ENCODE measurements around the gene GLCE. TPM values are rescaled to one million over a fixed set of nuclear protein-coding genes. Genes with fewer than 3 reads are reported as not detected.
"Not testable (repeated sequence)": the region's sequence is repeated elsewhere in the genome, so short reads cannot be mapped to it uniquely, and the experiment has no call there.

The GLCE gene
- total RNA-seq, 1 donor from 2014 or later = 7.8 TPM

DNA sequence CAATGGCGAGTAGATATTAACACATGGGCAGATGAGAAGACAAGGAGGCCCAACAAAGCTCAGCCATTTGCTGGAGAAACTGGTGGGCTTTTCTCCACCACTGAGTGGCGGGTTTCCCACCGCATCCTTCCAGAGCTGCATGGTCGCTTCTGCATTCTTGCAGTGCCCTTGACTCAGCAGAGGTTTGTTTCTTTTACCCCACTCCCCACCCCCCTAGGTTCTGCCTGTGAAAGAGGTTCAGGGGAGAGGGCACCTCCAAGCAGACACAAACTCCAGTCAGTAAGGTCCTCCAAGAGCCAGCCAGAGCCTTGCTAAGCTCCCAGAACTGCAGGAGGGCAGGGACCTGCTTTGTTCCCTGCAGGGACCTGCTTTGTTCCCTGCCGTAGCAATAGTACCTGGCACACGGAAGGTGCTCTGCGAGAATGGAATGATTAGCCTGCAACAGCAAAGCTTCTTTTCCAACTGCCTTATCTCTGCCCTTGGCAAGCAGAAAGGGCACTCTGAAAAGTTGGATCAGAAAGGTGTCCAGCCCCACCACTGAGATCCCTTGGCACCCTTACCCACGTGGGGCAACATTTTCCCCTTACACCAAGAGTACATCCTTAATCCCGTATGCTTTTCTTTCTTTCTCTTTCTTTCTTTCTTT, 139.6 kb downstream of the GLCE start:
- no peak overlapping the region for H3K27ac ChIP-seq (replicated peaks)
- H3K27me3 ChIP-seq (ENCODE audit: low read depth) = peaks cover 25% of the 10 kb centered on the region
- H3K9me3 ChIP-seq (replicated peaks) = no peaks in the 10 kb centered on the region
- DNase-seq = no peak
- peak overlapping the region; percentile 80 for H3K4me3 ChIP-seq
- TF ChIP-seq CTCF (IDR thresholded peaks at IDR 0.05; ENCODE audit: borderline replicate concordance) = no peak
- H3K36me3 ChIP-seq = no peaks in the 10 kb centered on the region
- intact Hi-C loops (cut with micrococcal nuclease) = no loop called here
- H3K4me1 ChIP-seq = peaks cover 23% of the 10 kb centered on the region

DNA sequence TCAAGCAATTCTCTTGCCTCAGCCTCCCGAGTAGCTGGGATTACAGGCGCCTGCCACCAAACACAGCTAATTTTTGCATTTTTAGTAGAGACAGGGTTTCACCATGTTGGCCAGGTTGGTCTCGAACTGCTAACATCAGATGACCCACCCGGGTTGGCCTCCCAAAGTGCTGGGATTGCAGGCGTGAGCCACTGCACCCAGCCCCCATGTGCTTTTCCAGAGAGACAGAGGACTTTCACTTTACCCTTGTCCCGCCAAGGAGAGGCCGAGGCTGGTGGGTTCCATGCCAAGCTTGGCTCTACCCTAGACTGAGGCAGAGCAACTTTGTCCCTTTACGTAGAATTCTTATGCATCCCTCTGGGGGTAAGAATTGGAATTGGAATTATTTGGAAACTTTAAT, 140.7 kb downstream of the GLCE start:
- H3K36me3 ChIP-seq; DNase-seq; intact Hi-C loops (cut with micrococcal nuclease); H3K9me3 ChIP-seq (replicated peaks); H3K27ac ChIP-seq (replicated peaks); H3K4me3 ChIP-seq: not testable (repeated sequence)
- H3K27me3 ChIP-seq (ENCODE audit: low read depth) = peaks cover 25% of the 10 kb centered on the region
- peaks cover 23% of the 10 kb centered on the region for H3K4me1 ChIP-seq

GRCh38 chr15:69302087-69302486, 141.7 kb downstream of the GLCE start:
- H3K4me1 ChIP-seq = peaks cover 26% of the 10 kb centered on the region
- H3K9me3 ChIP-seq (replicated peaks); H3K36me3 ChIP-seq; DNase-seq; intact Hi-C loops (cut with micrococcal nuclease); H3K27ac ChIP-seq (replicated peaks); H3K4me3 ChIP-seq: not testable (repeated sequence)
- peaks cover 25% of the 10 kb centered on the region for H3K27me3 ChIP-seq (ENCODE audit: low read depth)

- intact Hi-C loops (cut with micrococcal nuclease) = no loop called here
- DNase-seq = no peak
- Histone ChIP-seq H3K27ac (replicated peaks) (no peak overlapping the region), H3K36me3 (no peaks in the 10 kb centered on the region), H3K4me1 (peaks cover 30% of the 10 kb centered on the region), H3K27me3 (ENCODE audit: low read depth) (peaks cover 25% of the 10 kb centered on the region), H3K9me3 (replicated peaks) (no peaks in the 10 kb centered on the region), H3K4me3 (no peak overlapping the region)
- no peak for TF ChIP-seq CTCF (IDR thresholded peaks at IDR 0.05; ENCODE audit: borderline replicate concordance)
Measured at GRCh38 chr15:69302929-69303328, 142.5 kb downstream of the GLCE start.

GRCh38 chr15:69303337-69304181, 143.1 kb downstream of the GLCE start:
- H3K27me3 ChIP-seq (ENCODE audit: low read depth) = peaks cover 18% of the 10 kb centered on the region
- H3K27ac ChIP-seq (replicated peaks) = no peak overlapping the region

GRCh38 chr15:69304182-69304545, 143.7 kb downstream of the GLCE start:
- intact Hi-C loops (cut with micrococcal nuclease) = no loop called here
- no peak overlapping the region for H3K27ac ChIP-seq (replicated peaks)
- no peaks in the 10 kb centered on the region for H3K36me3 ChIP-seq
- H3K4me1 ChIP-seq = peaks cover 18% of the 10 kb centered on the region
- no peaks in the 10 kb centered on the region for H3K9me3 ChIP-seq (replicated peaks)
- peaks cover 12% of the 10 kb centered on the region for H3K27me3 ChIP-seq (ENCODE audit: low read depth)
- no peak for TF ChIP-seq CTCF (IDR thresholded peaks at IDR 0.05; ENCODE audit: borderline replicate concordance)
- H3K4me3 ChIP-seq = no peak overlapping the region
- DNase-seq = no peak

More at GRCh38 chr15:69303337-69304181, 143.1 kb downstream of the GLCE start:
- H3K9me3 ChIP-seq (replicated peaks) = no peaks in the 10 kb centered on the region
- no peak overlapping the region for H3K4me3 ChIP-seq
- TF ChIP-seq CTCF (IDR thresholded peaks at IDR 0.05; ENCODE audit: borderline replicate concordance) = peak; percentile 17
- no peak for DNase-seq
- H3K36me3 ChIP-seq = no peaks in the 10 kb centered on the region
- peaks cover 24% of the 10 kb centered on the region for H3K4me1 ChIP-seq
- intact Hi-C loops (cut with micrococcal nuclease) = no loop called here
